WI38 (cell line): Measurements from ENCODE around the gene IGF2BP2.

Source experiments
- H3K4me3 ChIP-seq: 2 replicates; pipeline ENCODE4 v1.5.1; 2011; ENCODE audit warnings: low read depth, mild to moderate bottlenecking, control low read depth, low read length
- TF ChIP-seq, protein P1 (sequence below): IDR thresholded peaks from 2 replicates; pipeline ENCODE4 v1.5.1; 2012; ENCODE audit warnings: low read depth, mild to moderate bottlenecking, control low read depth, low read length

IGF2BP2 gene

DNA sequence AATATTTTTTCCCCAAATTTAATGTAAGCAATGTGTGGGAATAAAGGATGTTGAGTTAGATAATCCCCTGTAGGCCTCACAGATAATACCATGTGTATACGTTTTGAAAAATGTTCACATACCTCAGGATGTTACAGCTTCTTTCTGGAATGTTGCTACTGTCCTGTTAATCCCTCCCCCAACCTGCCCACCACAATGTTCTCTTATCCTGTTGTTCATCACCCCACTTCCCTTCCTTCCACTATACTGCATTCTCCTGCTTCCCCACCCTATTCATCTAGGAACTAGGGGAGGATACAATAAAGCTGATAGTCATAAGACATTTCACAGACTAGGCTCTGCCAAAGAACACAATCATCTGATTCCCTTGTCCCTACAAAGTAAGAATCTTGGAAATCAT is 92.1 kb downstream of the IGF2BP2 start:
- no peak overlapping the region for H3K4me3 ChIP-seq
- TF ChIP-seq, protein P1, sequence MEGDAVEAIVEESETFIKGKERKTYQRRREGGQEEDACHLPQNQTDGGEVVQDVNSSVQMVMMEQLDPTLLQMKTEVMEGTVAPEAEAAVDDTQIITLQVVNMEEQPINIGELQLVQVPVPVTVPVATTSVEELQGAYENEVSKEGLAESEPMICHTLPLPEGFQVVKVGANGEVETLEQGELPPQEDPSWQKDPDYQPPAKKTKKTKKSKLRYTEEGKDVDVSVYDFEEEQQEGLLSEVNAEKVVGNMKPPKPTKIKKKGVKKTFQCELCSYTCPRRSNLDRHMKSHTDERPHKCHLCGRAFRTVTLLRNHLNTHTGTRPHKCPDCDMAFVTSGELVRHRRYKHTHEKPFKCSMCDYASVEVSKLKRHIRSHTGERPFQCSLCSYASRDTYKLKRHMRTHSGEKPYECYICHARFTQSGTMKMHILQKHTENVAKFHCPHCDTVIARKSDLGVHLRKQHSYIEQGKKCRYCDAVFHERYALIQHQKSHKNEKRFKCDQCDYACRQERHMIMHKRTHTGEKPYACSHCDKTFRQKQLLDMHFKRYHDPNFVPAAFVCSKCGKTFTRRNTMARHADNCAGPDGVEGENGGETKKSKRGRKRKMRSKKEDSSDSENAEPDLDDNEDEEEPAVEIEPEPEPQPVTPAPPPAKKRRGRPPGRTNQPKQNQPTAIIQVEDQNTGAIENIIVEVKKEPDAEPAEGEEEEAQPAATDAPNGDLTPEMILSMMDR, result no peak

DNA sequence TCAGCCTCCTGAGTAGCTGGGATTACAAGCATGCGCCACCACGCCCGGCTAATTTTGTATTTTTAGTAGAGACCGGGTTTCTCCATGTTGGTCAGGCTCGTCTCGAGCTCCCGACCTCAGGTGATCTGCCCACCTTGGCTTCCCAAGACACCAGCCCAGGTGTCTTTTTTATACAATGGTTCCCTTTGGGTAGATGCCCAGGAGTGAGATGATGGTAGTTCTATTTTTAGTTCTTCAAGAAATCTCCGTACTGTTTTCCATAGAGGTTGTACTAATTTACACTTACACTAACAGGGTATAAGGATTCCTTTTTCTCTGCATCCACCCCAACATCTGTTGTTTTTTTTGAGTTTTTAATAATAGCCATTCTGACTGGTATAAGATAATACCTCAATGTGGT is 94.3 kb downstream of the IGF2BP2 start:
- TF ChIP-seq, protein P1, result no peak
- no peak overlapping the region for H3K4me3 ChIP-seq

DNA sequence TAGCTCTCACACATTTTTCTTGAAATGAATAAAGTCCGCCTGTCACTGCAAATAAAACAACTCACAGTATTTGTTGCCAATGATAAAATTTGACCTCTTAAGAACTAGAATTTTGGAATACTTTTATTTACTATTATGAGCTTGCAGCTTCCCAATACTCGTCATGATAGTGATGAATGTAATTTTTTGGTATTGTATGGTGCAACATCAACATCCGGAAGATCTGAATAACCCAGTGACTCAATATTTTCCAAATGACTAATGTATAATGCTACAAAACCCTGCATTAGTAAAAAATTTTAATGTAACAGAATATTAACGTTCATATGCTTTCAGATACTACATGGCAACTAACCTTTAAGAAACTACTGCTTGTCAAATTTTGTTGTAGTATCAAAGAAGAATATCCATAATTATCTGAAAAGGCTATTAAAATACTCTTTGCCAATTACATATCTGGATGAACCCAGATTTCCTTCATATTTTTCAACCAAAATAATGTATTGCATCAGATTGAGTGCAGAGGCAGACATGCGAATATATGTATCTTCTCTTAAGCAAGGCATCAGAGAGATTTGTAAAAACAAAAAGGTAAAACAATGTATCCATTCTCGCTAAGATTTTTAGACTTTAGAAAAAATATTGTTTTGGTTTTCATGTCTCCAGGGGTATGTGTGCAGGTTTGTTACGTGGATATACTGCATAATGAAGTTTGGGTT is 95.3 kb downstream of the IGF2BP2 start:
- H3K4me3 ChIP-seq, result no peak overlapping the region
- TF ChIP-seq, protein P1, result no peak

DNA sequence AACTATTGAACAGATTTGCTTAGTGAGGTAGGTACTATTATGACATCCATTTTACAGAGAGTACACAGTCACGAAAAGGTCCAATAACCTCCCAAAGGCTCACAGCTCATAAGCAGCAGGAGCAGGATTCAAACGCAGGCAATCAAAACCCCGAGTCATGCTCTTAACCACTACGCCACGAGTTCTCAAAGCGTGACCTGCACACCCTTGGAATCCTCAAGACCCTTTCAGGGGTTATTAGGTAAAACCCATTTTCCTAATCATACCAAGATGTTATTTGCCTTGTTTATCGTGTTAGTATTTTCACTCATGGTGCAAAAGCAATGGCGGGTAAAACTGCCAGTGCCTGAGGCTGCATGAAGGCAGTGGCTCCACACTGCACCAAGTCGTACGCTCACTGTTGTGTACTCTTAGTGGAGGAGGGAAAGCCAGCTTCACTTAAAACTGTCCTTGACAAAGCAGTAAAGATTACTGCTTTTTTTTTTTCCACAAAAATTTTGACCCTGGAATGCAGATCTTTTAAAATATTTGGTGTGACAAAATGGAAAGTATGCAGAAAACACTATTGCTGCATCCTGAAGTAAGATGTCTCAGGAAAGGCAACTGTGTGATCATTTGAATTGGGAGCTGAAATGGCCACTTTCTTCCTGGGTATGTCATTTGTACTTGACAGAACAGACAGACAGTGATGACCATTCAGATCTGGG is 96.1 kb downstream of the IGF2BP2 start:
- H3K4me3 ChIP-seq, result no peak overlapping the region
- TF ChIP-seq, protein P1, result no peak

DNA sequence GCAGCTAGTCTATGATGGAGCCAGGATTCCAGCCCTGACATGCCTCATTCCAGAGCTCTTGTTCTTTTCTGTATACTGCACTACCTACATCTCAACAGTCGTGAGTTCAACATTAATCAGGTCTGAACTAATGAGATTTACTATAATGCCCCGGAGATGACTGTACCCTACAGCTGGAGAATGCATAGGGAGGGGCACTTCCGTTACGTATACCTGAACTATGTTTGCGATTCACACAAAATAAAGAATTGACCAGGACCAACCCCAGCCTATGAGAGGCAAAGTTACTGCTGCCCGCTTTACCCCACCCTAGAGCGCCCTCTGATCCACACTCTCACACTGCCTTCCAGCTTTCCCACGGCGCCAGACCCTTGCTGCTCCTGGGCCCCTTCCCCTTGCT is 97.0 kb downstream of the IGF2BP2 start:
- TF ChIP-seq, protein P1, result no peak

DNA sequence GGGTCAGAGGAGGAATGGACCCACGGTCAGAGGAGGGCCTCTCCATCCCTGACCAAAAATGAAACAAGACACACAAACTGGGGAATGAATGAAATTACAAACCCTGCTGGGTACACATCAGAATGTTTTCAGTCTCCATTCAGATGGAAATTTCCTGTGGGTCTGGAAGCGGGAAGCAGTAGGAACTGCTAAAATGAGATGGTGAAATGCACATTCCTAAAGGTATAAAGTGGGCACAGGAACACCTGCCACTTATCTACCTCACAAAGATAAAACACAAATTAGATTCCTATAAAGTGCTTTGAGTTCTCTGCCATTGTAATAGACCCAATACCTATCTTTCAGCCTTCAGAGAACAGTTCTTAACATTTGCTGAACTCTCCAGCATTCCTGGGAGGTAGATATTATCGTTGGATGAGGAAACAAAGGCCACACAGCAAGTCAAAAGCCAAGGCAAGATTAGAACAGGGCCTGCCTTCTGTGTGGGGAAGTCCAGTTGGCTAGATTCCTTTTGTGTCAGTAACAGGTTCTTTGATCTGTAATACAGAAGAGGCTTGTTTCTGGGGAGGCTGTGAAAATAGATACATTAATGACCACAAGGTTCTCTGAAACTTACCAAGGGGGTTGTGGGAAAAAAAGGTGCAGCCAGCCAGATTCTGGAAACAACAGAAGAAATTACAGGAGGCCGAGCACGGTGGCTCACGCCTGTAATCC is 98.4 kb downstream of the IGF2BP2 start:
- H3K4me3 ChIP-seq, result no peak overlapping the region
- TF ChIP-seq, protein P1, result no peak

More for the DNA sequence above, 97.0 kb downstream of the IGF2BP2 start:
- H3K4me3 ChIP-seq, result no peak overlapping the region

DNA sequence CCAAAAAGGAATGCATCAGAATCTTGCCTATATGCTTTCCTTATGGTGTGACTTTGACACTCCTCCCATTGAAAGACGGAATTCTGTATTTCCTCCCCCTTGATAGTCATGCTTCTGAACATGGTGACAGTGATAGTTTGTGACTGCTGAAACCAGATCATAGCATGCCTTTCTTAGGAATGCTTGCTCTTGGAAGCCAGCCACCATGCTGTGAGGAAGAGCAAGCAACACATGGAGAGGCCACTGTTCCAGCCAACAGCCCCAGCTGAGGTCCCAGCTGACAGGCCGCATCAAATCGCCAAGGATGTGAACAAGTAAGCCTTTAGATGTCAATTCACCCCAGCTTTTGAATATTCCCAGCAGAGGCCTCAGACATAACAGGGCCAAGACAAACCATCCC is 100.1 kb downstream of the IGF2BP2 start:
- TF ChIP-seq, protein P1, result no peak
- no peak overlapping the region for H3K4me3 ChIP-seq
